ENCODE measurements around the gene SLCO4A1. TPM values are rescaled to one million over a fixed set of nuclear protein-coding genes. Genes with fewer than 3 reads are reported as not detected.

The SLCO4A1 gene
- total and polyA plus RNA-seq, 5 donors from 2014 or later = 1.8 to 7.4 (median 2.8) TPM

DNA sequence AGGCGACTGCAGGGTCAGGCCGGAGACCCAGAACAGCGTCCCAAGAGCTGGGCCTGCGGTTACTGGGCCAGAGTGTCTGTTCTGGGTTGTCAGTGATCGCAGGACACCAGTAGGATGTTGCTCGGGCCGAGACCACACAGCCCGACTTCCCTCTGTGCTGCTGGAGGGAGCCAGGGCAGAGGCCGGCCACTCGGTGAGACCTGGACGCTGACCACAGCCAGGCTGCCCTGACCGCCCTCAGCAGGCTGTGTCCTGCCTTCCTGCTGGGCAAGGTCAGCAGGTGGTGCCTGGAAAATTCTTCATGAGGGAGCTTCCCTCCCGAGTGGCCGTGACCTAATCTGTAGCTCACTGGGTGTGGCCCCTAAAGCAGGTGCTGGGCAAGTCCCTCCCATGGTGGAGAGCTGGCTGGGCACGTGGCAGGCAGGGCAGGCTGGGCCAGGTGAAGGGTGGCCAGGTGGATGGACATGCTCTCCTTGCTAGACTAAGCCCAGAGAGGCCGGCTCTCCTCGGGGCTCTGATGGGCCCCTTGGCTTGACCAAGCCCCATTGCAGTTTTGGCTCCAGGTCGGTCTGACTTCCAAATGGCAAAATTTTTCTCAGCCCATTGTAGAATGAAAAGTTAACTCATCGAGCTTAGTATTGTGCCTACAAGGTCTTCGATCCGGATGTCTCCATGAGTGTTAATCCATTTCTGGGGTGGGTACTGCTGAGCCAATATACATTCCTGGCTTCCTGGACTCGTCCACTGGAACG is 1.9 kb downstream of the SLCO4A1 start:
- H3K4me1 Mint-ChIP-seq = peaks cover 0 to 34% (median 9%) of the 10 kb centered on the region in 4 donors
- Histone ChIP-seq H3K27ac (ENCODE audit: insufficient read depth, low read length, poor library complexity, severe bottlenecking) (no peak overlapping the region), H3K4me1 (ENCODE audit: control insufficient read depth, insufficient read depth, low read length, poor library complexity, severe bottlenecking) (peaks cover 57% of the 10 kb centered on the region), H3K36me3 (ENCODE audit: control insufficient read depth, insufficient read depth, low read length) (no peaks in the 10 kb centered on the region), H3K9me3 (ENCODE audit: control insufficient read depth in 2 of 2, low read length in 2 of 2) (no peaks in the 10 kb centered on the region), H3K4me3 (ENCODE audit: low read depth, low read length) (no peak overlapping the region), H3K27me3 (ENCODE audit: control insufficient read depth, insufficient read depth, low read length) (no peaks in the 10 kb centered on the region)
- no peaks in the 10 kb centered on the region for H3K36me3 Mint-ChIP-seq
- H3K4me3 Mint-ChIP-seq = peak overlapping the region; percentile 67 to 81 (median 73)
- H3K27me3 Mint-ChIP-seq = peaks cover under 1% of the 10 kb centered on the region
- no peaks in the 10 kb centered on the region for H3K9me3 Mint-ChIP-seq
- ATAC-seq (ENCODE audit: low read depth in 2 of 2) = no peak
- H3K27ac Mint-ChIP-seq = peak overlapping the region in 1 of 3 donors; percentile 63
- no peak for DNase-seq

DNA sequence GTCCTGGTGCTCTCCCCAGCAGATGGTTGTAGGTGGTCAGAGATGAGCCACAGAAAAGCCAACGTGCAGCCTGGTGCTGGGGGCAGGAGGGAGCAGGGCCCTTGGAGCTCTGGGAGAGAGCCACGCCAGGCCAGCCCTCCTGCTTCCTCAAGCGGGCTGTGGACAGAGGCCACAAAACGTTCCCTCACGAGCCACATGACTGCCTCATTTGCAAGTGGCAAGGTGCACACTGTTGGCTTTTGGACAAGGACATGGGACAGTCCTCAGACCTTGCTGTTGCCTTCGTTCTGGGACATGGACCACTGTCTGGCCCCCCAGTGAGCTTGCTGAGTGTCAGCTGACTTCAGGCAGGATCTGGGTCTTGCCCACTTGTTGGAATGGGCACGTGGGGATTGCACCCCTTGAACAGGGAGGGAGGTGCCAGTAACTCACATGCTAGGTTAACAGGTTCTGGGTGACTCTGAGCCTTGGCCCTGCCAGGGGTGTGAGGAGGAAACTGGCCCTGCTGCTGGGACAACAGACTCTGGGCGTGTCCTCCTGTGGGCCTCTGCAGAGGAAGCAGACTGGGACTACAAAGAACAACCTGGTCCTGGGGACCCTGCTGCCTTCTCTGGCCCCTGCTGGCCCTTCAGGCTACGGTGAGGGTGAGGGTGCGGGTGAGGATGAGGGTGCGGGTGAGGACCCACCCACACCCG is 2.6 kb downstream of the SLCO4A1 start:
- Histone ChIP-seq H3K27ac (ENCODE audit: insufficient read depth, low read length, poor library complexity, severe bottlenecking) (no peak overlapping the region), H3K36me3 (ENCODE audit: control insufficient read depth, insufficient read depth, low read length) (no peaks in the 10 kb centered on the region), H3K9me3 (ENCODE audit: control insufficient read depth in 2 of 2, low read length in 2 of 2) (no peaks in the 10 kb centered on the region), H3K4me1 (ENCODE audit: control insufficient read depth, insufficient read depth, low read length, poor library complexity, severe bottlenecking) (peaks cover 61% of the 10 kb centered on the region), H3K27me3 (ENCODE audit: control insufficient read depth, insufficient read depth, low read length) (no peaks in the 10 kb centered on the region), H3K4me3 (ENCODE audit: low read depth, low read length) (no peak overlapping the region)
- Mint-ChIP-seq H3K9me3 (no peaks in the 10 kb centered on the region), H3K4me1 (peaks cover 0 to 40% (median 12%) of the 10 kb centered on the region in 4 donors), H3K27ac (peak overlapping the region in 1 of 3 donors; percentile 63), H3K4me3 (peak overlapping the region; percentile 26 to 69 (median 56)), H3K27me3 (no peaks in the 10 kb centered on the region), H3K36me3 (no peaks in the 10 kb centered on the region)
- DNase-seq (peak in 1 of 3 donors; percentile 66), ATAC-seq (ENCODE audit: low read depth in 2 of 2) (no peak)

DNA sequence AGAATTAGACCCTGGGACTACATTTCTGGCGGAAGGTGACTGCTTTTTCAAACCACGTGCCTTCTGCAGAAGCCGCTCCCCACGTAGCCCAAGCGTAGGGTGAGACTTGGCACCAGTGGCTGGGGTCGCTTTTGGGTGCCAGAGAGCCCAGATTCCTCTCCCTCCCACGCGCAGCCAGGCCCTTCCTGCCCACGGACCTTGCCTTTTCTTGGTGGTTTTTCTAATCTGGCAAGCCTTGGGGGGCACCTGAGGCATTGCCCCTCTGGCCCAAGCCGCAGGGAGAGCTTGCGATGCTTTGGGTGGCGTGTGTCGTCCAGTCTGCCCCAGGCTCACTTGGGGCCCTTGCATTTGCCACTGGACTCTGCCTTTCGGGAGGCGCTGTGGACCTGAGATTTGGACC is 3.3 kb downstream of the SLCO4A1 start:
- ATAC-seq (ENCODE audit: low read depth in 2 of 2) (no peak), DNase-seq (no peak)
- Mint-ChIP-seq H3K4me1 (peaks cover 0 to 46% (median 16%) of the 10 kb centered on the region in 4 donors), H3K27ac (no peak overlapping the region), H3K27me3 (no peaks in the 10 kb centered on the region), H3K9me3 (no peaks in the 10 kb centered on the region), H3K36me3 (no peaks in the 10 kb centered on the region), H3K4me3 (peak overlapping the region in 1 of 4 donors; percentile 65)
- H3K9me3 ChIP-seq (ENCODE audit: control insufficient read depth in 2 of 2, low read length in 2 of 2) = no peaks in the 10 kb centered on the region
- H3K4me1 ChIP-seq (ENCODE audit: control insufficient read depth, insufficient read depth, low read length, poor library complexity, severe bottlenecking) = peaks cover 68% of the 10 kb centered on the region
- H3K36me3 ChIP-seq (ENCODE audit: control insufficient read depth, insufficient read depth, low read length) = no peaks in the 10 kb centered on the region
- H3K4me3 ChIP-seq (ENCODE audit: low read depth, low read length) = no peak overlapping the region
- H3K27me3 ChIP-seq (ENCODE audit: control insufficient read depth, insufficient read depth, low read length) = no peaks in the 10 kb centered on the region
- no peak overlapping the region for H3K27ac ChIP-seq (ENCODE audit: insufficient read depth, low read length, poor library complexity, severe bottlenecking)

DNA sequence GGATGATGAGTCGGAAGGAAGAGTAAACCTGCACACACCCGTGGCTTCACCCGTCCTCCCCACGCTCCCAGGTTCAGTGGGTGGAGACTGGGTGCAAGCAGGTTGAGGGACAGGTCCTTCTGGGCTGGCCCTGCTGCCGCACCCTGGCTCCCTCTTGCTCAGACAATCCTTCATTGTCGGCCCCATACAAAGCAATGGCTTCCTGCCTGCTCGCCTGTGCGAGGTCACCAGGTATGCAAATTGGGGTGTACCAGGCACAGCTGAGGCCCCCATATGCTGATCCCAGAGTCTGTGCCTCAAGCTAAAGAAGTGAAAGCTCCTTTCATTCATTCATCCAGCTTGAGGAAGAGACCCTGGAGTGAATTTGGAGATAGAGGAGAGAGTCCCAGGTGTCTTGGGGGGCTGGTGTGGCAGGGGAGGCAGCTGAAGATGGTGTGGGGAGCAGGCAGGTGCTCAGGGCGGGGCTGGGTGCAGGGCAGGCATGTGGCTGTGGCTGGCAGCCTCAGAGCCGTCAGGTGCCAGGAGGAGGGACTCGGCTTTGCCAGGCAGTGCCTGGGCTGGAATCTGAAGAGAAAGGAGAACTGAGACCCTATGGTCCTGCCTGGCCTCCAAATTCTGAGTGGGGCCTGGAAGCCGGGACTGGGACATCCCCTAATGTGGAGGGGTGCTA is 4.7 kb downstream of the SLCO4A1 start:
- peaks cover 0 to 54% (median 27%) of the 10 kb centered on the region in 4 donors for H3K4me1 Mint-ChIP-seq

DNA sequence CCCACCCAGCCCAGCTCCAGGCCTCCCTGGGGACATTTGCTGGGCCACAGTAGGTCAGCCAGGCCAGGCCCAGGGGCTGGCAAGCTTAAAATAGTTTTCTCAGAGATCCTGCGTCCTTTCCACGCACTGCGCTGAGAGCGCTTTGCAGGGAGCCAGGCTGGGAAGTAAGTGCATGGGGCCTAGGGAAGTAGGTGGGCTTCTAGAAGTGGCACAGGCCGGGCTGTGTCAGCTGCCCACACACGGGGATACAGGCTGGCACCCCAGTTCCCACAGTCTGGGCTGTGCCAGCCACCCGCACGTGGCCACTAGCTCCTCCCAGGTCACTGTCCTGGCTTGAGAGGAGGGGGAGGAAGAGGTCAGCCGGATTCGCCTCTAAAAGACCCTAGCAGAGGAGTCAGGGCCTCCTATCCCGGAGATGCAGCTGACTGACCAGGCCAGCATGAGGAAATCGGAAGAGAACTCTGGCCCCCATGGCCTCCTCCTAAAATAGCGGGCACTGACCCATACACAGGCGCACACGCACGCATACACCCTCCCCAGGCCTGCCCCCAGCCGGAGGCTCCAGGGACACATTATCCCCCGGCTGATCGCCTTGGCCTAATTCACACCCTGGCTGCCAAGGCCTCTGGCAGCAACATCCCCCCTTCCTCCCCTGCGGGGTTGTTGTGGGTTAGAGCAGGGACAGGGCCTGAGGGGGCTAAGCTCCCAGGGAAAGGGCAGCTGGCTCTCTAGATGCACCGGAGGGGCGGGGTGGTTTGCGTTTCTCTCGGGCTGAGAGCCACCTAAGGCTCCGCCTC is 5.4 kb downstream of the SLCO4A1 start:
- no peak overlapping the region for H3K27ac ChIP-seq (ENCODE audit: insufficient read depth, low read length, poor library complexity, severe bottlenecking)
- no peaks in the 10 kb centered on the region for H3K9me3 Mint-ChIP-seq
- no peaks in the 10 kb centered on the region for H3K9me3 ChIP-seq (ENCODE audit: control insufficient read depth in 2 of 2, low read length in 2 of 2)
- no peaks in the 10 kb centered on the region for H3K27me3 Mint-ChIP-seq
- H3K4me3 ChIP-seq (ENCODE audit: low read depth, low read length) = no peak overlapping the region
- H3K4me1 Mint-ChIP-seq = peaks cover 0 to 62% (median 32%) of the 10 kb centered on the region in 4 donors
- no peak for DNase-seq
- peak overlapping the region in 1 of 3 donors; percentile 31 for H3K27ac Mint-ChIP-seq
- H3K4me3 Mint-ChIP-seq = peak overlapping the region in 2 of 4 donors; percentile 47 to 63
- no peaks in the 10 kb centered on the region for H3K36me3 Mint-ChIP-seq
- no peak for ATAC-seq (ENCODE audit: low read depth in 2 of 2)
- H3K4me1 ChIP-seq (ENCODE audit: control insufficient read depth, insufficient read depth, low read length, poor library complexity, severe bottlenecking) = peaks cover 74% of the 10 kb centered on the region
- H3K36me3 ChIP-seq (ENCODE audit: control insufficient read depth, insufficient read depth, low read length) = no peaks in the 10 kb centered on the region
- H3K27me3 ChIP-seq (ENCODE audit: control insufficient read depth, insufficient read depth, low read length) = no peaks in the 10 kb centered on the region

More for the DNA sequence above, 4.7 kb downstream of the SLCO4A1 start:
- Histone ChIP-seq H3K9me3 (ENCODE audit: control insufficient read depth in 2 of 2, low read length in 2 of 2) (no peaks in the 10 kb centered on the region), H3K36me3 (ENCODE audit: control insufficient read depth, insufficient read depth, low read length) (no peaks in the 10 kb centered on the region), H3K27ac (ENCODE audit: insufficient read depth, low read length, poor library complexity, severe bottlenecking) (no peak overlapping the region), H3K27me3 (ENCODE audit: control insufficient read depth, insufficient read depth, low read length) (no peaks in the 10 kb centered on the region), H3K4me3 (ENCODE audit: low read depth, low read length) (no peak overlapping the region), H3K4me1 (ENCODE audit: control insufficient read depth, insufficient read depth, low read length, poor library complexity, severe bottlenecking) (peaks cover 72% of the 10 kb centered on the region)
- peak overlapping the region in 1 of 4 donors; percentile 63 for H3K4me3 Mint-ChIP-seq
- ATAC-seq (ENCODE audit: low read depth in 2 of 2) (no peak), DNase-seq (no peak)
- H3K9me3 Mint-ChIP-seq = no peaks in the 10 kb centered on the region
- H3K36me3 Mint-ChIP-seq = no peaks in the 10 kb centered on the region
- peak overlapping the region; percentile 38 to 95 (median 90) for H3K27ac Mint-ChIP-seq
- no peaks in the 10 kb centered on the region for H3K27me3 Mint-ChIP-seq

DNA sequence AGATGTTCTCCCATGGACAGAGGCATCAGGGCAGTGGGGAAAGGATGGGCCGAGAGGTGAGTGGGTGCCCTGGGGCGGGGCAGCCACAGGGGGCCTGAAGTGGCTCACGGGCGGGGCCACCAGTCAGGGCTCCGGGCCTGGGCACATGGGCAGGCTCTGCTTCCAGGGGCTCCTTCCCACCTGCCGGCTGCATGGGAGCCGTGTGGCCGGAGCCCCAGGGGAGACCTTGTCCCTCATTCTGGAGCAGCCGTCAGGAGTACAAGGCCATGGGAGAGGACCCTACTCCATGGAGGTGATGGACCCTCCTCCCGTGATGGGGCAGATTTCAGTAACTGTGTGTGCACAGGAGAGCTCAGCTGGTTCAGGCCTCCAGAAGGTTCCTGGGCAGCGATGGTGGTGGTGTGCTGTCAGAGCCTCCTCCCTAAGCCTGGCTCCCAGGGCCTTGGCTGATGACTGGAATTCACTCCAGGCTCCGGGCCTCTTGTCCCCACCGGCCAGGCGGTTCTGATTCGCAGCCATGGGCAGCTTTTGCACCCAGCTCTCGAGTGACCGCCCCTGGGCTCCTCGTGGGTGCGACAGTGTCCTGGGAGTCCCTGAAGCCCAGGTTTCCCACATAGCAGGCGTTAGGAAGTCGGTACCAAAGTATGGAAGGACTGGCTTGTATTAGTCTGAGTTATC is 6.2 kb downstream of the SLCO4A1 start:
- H3K27me3 ChIP-seq (ENCODE audit: control insufficient read depth, insufficient read depth, low read length) = no peaks in the 10 kb centered on the region
- H3K27ac ChIP-seq (ENCODE audit: insufficient read depth, low read length, poor library complexity, severe bottlenecking) = no peak overlapping the region
- Mint-ChIP-seq H3K27me3 (no peaks in the 10 kb centered on the region), H3K4me1 (peaks cover 0 to 65% (median 32%) of the 10 kb centered on the region in 4 donors), H3K27ac (peak overlapping the region in 1 of 3 donors; percentile 52), H3K4me3 (peak overlapping the region in 2 of 4 donors; percentile 38 to 52), H3K36me3 (no peaks in the 10 kb centered on the region), H3K9me3 (no peaks in the 10 kb centered on the region)
- DNase-seq (no peak), ATAC-seq (ENCODE audit: low read depth in 2 of 2) (no peak)
- H3K4me1 ChIP-seq (ENCODE audit: control insufficient read depth, insufficient read depth, low read length, poor library complexity, severe bottlenecking) = peaks cover 72% of the 10 kb centered on the region
- H3K36me3 ChIP-seq (ENCODE audit: control insufficient read depth, insufficient read depth, low read length) = no peaks in the 10 kb centered on the region
- no peak overlapping the region for H3K4me3 ChIP-seq (ENCODE audit: low read depth, low read length)
- no peaks in the 10 kb centered on the region for H3K9me3 ChIP-seq (ENCODE audit: control insufficient read depth in 2 of 2, low read length in 2 of 2)

DNA sequence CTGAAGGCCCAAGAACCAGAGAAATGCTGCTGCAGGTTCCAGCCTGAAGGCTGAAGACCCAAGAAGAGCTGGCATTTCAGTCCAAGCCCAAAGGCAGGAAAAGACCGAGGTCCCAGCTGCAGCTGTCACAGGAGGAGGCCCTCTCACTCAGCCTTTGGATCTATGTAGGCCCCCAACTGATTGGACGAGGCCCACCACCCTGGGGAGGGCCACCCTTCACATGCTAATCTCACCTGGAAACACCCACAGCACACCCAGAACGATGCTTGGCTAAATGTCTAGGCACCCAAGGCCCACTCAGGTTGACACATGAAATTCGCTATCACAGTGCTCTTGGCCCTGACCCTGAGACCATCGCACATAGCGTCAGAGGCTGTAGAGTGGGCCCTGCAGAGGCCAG is 6.8 kb downstream of the SLCO4A1 start:
- no peak for DNase-seq
- Mint-ChIP-seq H3K36me3 (no peaks in the 10 kb centered on the region), H3K27ac (peak overlapping the region in 2 of 3 donors; percentile 52 to 69), H3K27me3 (no peaks in the 10 kb centered on the region), H3K9me3 (no peaks in the 10 kb centered on the region), H3K4me1 (peaks cover 0 to 60% (median 31%) of the 10 kb centered on the region in 4 donors), H3K4me3 (peak overlapping the region in 3 of 4 donors; percentile 38 to 79 (median 52))
- peaks cover 65% of the 10 kb centered on the region for H3K4me1 ChIP-seq (ENCODE audit: control insufficient read depth, insufficient read depth, low read length, poor library complexity, severe bottlenecking)
- H3K27me3 ChIP-seq (ENCODE audit: control insufficient read depth, insufficient read depth, low read length) = no peaks in the 10 kb centered on the region
- peak overlapping the region; percentile 96 for H3K27ac ChIP-seq (ENCODE audit: insufficient read depth, low read length, poor library complexity, severe bottlenecking)
- ATAC-seq (ENCODE audit: low read depth in 2 of 2) = no peak
- H3K36me3 ChIP-seq (ENCODE audit: control insufficient read depth, insufficient read depth, low read length) = no peaks in the 10 kb centered on the region
- no peaks in the 10 kb centered on the region for H3K9me3 ChIP-seq (ENCODE audit: control insufficient read depth in 2 of 2, low read length in 2 of 2)
- no peak overlapping the region for H3K4me3 ChIP-seq (ENCODE audit: low read depth, low read length)

All from CD4-positive, CD25-positive, alpha-beta regulatory T cell (primary cell).